Right hindlimb (tissue), 1 donor: ENCODE data around the gene CPT1B.

Source experiments
- DNase-seq: peaks from one replicate; pipeline ENCODE4 v3.0.0-alpha.2; 2018

CPT1B gene

DNA sequence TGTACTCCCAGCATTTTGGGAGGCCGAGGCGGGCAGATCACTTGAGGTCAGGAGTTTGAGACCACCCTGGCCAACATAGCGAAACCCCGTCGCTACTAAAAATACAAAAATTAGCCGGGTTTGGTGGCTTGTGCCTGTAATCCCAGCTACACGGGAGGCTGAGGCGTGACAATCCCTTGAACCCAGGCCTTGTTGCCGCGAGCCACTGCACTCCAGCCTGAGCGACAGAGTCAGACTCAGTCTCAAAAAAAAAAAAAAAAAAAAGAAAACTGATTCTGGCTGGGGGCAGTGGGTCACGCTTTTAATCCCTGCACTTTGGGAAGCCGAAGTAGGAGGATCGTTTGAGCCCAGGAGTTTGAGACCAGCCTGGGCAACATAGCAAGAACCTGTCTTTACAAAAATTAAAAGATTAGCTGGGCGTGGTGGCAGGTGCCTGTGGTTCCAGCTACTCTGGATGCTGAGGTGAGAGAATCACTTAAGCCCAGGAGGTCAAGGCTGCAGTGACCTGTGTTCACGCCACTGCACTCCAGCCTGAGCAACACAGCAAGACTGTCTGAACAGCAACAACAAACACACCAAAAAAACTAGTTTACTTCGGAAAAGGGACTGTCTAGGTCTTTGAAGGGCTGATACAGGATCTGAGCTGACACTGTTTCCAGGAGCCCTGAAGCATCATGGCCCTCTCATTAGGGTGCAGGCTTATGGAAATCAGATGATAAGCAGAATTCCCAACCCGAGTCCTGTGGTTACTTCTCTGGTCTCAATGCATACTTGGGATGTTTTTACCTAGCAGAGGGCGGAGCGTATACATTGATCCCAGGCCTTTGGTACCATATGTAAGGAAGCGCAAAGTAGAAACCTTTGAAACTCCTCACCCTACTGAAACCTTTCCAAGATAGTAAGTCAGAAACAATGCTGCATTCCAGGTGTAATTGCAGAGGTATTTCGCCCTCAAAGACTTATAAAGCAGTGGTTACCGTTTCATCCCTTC, 6.2 kb upstream of the CPT1B start:
- DNase-seq, result no peak

- no peak for DNase-seq
Observed at GRCh38 chr22:50583294-50583861, 5.2 kb upstream of the CPT1B start.

DNA sequence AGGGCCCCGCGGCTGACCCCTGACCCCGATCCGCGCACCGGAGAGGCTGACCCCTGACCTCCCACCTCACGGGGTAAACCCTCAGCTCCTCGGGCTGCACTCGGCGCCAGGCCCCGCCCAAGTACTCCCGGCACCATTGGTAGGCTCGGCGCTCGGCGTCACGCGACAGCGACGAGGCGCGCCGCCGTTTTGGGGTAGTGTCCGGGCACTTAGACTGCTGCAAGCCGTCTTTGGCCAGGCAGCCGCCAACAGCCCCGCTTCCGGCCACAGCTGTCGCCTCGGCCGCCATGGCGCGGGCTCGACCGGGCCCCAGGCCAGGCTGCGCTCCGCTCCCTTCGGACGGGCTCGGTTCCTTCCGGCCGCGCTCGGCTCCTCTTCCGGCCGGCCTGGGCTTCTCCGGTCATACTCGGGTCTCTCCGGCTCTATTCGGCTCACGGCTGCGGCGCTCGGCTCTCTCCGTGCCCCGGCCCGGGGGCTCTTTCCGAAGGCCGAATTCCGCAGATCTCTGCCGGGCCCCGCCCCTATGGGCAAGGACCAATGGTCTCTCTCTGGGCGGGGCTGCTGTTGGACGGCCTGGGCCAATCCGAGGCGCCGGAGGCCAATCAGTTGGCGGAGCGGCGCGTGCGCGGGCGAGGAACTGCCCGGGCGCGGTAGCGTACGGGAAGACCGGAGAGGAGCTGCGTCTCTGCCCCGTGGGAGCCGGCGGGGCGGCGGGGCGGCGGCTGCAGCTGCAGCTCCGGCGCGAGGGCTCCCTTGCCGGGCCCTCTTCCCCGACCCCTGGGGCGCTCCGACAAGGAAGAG, 4.5 kb upstream of the CPT1B start, which contains the start of gene CHKB:
Gene CHKB (minus strand): TSS at position 357 of the 801 bp plus-strand sequence. CDS start 68 bp downstream, at position 289.
- DNase-seq, result peak; percentile 99

DNA sequence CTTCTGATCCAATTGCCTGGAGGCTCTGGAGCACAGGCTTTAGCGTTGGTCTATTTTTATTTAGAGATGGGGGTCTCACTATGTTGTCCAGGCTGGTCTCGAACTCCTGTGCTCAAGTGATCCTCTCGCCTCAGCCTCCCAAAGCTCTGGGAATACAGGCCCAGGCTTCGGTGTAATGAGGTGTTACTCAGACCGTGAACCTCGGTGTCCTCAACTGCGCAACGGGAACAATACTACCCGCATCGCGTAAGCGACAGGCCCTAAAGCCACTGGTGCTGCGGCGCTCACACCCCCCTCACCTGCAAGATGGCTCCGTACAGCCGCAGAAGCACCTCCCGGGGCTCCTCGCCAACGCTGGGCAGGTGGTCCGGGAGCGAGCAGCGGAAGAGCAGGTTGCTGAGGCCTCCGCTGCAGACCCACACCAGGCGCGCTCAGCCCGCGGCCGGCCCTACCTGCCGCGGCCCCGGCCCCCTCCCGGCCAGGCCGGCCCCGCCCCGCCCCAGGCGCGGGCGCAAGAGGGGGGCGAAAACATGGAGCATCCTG, 3.8 kb upstream of the CPT1B start:
- no peak for DNase-seq

DNA sequence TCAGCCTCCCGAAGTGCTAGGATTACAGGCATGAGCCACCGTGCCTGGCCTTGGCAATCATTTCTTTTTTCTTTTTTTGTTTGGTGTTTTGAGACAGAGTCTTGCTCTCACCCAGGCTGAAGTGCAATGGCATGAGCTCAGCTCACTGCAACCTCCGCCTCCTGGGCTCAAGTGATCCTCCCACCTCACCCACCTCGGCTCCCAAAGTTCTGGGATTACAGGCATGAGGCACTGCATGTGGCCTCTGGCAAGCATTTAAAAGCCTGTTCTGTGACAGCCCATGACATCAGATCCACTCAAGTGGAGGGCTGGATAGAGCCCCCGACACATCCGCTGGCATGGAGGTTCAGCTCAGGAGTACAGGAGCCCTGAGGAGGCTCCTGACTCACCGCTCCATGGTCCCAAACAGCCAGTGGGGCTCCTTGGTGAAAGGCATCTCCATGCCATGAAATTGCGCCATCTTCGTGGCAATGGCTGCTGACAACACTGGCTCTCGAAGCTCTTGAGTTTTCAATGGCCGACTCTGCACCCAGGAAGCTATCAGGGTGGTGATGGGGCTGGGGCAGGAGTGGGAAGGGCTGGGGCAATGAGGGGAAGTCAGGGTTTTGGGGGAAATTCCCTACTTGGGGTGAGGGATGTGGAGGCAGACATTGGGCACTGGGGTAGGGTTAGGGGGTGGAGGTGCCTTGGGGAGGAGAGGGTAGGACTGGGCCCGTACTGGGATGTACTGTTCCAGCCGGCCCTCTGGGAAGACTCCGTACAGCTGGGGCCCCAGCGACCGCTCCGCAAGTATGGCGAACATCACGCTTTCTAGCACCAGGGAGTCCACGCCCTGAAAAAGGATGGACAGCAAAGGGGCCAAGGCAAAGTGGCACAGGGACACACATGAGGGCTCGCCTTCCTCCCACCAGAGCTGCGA, 3.1 kb upstream of the CPT1B start:
- DNase-seq, result no peak

DNA sequence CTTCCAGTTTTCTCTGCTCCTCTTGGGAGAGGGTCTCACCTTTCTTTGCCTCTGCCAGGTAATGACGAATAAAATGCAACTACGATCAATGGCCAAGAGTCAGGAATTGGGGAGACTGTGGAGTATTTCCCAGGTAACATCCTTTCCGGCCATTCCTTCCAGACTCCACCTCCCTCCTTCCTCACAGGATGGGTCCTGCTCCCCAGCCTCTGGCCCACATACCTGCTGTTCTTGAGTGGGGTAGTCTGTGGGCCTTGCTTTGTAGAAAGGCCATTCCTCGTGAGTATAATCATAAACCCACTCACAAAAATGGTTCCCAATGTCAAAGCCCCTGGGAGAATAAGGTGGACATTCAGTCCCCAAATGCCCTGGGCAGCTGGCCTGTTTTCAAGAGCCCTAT, 1.5 kb upstream of the CPT1B start:
- DNase-seq, result no peak

DNA sequence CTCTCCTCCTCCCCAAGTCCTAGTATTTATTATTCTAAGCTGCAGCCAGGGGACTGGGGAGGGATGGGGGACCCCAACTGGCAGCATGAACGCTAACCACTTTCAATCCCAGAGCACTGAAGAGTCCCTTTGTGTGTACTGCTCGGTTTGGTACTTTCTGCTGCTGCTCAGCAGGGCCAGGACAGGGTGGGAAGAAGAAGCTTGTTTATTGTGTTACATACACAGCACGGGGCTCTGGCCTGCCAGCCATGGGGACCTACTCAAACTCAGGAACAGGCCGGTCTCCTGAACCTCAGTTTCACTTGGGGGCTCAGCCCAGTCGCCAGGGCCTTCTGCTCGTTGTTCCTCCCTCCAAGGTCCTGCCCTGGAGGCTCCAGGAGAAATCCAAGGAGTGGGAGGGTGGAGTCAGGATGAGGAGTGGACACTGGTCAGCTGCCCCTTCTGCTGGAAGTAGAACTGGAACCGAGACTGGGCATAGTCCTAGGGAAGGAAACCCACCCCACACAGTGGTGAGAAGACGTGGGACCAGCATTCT, 616 bp upstream of the CPT1B start:
- no peak for DNase-seq

DNA sequence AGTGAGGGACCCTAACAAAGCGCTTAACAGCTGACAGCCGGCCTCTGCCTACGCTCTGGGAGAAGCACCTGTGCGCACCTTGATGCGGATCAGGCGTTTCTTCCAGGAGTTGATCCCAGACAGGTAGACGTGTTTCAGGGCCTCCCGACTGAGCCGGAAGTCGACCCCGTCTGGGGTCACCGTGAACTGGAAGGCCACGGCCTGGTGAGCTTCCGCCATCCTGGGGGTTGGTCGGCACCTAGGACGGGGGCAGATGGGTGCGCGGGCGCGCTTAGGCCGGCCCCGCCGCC, 585 bp downstream of the CPT1B start:
- DNase-seq, result no peak

GRCh38 chr22:50576806-50577696, 1.2 kb downstream of the CPT1B start:
- no peak for DNase-seq

DNA sequence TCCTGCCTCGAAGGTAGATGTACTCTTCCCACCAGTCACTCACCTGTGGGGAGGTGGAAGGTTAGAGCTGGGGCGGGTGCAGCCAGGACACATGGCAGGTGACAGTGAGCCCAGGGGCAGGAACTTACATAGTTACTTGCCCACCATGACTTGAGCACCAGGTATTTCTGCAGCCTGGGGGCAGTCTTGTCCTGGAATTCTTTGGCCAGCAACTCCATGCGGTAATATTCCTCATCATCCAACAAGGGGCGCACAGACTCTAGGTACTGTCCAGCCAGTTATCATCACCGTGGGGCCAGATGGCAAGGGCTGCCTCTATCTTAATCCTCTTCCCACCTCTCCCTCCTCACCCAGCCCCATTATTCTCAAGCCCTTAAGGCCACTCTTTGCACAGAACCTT, 2.2 kb downstream of the CPT1B start:
- DNase-seq, result no peak

DNA sequence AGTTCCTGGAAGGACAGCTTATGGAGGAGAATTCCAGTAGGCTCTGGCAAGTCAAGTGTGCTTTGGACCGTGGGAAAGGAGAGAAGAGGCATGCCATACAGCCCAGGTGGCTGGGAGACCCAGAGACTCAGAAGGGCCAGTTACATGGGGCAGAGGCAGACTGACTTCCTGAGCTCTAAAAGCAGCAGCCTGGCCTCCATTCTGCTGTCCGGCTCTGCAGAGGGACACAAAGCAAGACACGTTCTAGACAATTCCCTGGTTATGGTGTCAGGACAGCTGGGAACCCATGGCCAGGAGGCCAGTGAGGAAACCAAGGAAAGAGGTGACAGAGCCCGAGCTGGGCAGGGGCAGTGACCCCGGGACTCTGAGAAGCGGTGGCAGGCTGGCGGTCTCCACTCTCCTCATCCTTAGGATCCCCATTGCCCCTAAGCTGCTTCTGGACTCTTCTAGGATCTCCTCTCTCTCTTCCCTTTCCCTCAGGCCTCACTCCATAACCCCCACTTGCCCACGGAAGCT, 2.7 kb downstream of the CPT1B start:
- DNase-seq, result no peak

DNA sequence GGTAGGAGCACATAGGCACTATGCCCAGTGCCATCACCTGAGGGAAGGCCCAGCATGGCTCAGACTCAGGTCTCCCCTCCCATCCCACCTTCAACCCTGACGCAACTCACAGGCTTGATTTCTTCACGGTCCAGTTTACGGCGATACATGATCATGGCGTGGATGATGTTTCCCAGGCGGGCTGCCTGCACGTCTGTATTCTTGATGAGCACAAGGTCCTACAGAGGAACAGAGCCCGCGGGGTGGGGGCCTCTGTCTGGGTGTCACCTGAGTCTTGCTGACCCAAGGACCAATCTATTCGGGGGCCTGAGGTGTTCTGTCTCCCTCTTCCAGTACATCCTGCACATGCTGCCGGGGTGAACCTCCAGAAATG, 3.9 kb downstream of the CPT1B start:
- DNase-seq, result no peak

- DNase-seq, result no peak
Observed at GRCh38 chr22:50573491-50574382, 4.5 kb downstream of the CPT1B start.

DNA sequence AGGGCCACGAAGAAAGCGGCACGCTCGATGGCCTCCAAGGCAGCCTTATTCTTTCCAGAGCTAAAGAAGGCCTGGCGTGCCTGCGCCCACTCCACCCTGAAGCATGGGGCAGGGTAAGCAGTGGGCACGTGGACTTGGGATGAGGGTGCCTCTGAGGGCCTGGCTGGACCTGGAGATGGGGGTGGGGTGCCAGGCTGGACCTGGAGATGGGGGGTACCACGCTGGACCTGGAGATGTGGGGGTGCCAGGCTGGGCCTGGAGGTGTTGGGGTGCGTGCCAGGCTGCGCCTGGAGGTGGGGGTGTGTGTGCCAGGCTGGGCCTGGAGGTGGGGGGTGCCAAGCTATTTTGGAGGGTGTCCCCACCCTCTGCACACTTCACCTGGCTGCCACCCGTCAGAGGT, 5.3 kb downstream of the CPT1B start:
- no peak for DNase-seq

DNA sequence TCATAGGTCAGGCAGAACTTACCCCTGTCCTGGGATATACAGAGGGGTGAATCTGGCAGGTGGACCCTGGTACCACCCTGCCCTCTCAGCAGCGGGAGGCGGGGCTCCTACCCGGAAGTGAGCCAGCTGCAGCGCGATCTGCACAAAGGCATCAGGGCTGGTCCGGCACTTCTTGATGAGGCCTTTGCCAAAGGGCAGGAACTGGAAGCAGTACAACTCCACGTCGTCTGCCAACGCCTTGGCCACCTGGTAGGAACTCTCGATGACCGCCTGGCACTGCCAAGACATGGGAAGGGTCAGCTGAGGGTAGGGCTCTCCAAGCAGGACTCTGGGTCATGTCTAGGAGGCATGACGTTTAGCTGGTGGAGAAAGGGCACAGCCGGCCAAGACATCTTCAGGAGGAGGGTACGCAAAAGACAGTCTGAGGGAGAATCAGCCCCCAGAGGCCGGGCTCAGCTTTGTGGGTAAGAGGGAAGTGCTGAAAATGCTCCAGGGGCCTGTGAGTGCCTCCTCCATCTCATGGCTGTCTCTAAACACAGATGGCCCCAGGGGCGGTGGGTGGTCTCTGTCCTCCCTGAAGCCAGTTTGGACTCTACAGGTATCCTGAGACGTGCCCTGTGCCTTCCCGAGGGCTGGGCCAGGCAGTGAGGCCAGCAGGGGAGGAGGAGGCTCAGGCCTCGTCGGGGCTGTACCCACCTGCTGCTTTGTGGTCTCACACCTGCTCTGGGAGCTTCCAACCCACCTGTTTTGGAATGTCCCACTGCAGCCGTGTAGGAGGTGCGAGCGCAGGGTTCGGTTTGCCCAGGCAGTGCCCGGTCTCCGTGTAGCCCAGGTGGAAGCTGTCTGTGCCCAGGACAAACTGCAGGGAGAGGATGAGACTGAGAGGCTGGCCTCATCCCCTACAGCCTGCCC, 6.7 kb downstream of the CPT1B start:
- DNase-seq, result no peak

- DNase-seq, result no peak
Observed at GRCh38 chr22:50570861-50571260, 7.4 kb downstream of the CPT1B start.

DNA sequence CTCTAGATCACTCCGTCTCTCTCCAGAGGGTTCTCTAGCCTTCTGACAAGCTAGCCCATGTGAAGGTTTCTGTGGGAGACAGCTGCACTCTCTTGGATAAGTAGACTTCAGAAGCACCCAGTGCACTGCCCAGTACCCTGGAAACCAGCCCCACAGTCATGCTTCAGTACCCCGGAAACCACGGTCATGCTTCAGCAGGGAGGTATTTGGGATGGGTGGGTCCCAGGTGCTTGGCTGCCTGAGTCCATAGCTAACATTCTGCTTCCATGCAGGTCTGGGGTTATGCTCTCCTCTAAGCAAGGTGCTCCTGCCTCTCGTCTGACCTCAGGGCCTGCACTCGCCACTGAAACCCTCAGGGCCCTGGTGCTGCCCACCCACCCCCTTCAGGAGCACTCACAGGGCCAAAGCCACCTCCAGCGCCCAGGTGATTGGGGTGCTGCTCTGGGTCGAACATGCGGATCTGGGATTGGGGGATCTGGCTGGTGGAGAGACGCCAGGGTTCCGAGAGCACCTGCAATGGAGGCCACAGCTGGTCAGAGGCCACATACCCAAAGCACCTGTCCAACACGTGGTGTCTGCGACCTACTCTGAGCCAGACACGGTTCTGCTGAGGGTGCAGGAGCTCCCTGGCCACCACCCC, 8.2 kb downstream of the CPT1B start:
- DNase-seq, result no peak

GRCh38 chr22:50569041-50569459, 9.2 kb downstream of the CPT1B start:
- DNase-seq, result no peak
